HG03457 (cell line): ENCODE data around the gene MANEA.
A peak's percentile ranks its signal among the peaks of the same experiment; 100 is the strongest.
"Not testable (repeated sequence)": the region's sequence is repeated elsewhere in the genome, so short reads cannot be mapped to it uniquely, and the experiment has no call there.

Source experiments
- ATAC-seq: cut with Tn5 transposase; IDR thresholded peaks from one replicate; pipeline ENCODE4 v1.9.1; 2021; ENCODE audit warnings: moderate number of reproducible peaks; ENCODE audit not compliant: unreplicated experiment

Gene MANEA, protein sequence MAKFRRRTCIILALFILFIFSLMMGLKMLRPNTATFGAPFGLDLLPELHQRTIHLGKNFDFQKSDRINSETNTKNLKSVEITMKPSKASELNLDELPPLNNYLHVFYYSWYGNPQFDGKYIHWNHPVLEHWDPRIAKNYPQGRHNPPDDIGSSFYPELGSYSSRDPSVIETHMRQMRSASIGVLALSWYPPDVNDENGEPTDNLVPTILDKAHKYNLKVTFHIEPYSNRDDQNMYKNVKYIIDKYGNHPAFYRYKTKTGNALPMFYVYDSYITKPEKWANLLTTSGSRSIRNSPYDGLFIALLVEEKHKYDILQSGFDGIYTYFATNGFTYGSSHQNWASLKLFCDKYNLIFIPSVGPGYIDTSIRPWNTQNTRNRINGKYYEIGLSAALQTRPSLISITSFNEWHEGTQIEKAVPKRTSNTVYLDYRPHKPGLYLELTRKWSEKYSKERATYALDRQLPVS

DNA sequence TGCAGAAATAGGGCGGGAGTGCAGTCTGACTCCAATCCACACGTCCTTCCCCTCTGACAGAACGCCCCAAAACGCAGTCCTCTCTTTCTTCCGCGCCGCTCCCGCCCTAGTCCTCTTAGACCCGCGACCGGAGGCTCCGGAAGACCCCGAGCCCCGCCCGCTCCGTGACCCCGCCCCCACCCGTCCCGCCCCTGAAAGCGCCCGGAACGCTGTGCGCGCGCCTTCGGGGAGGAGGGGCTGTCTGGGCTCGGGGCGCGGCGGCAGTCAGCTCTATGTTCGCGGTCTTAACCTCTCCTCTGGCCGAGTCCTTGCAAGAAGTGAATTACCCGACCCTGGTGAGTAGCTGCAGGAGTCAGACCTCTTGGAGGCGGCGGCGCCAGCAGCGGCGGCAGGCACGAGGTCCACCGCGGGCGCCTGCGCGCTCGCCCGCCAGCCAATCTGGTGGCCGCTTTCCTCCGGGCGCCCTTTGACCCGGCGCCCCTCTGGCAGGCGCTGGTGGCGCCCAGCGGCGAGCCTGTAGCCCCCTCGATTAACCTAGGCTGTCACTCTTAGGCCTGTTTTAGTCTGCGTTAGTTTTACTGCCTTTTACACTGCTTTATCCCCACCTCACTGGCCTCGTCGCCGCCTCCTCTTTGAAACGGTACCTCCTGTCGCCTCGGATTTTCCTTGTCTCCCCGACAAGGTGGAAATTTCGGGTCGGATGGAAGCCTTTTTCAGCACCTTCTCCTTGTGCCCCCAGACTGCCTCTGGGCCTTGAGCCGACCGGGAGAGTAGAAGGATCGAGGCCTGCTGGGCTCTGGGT is at the start of gene MANEA:
MANEA (plus strand) TSS at position 232 of the 802 bp plus-strand sequence. CDS start 8,905 bp downstream, outside the sequence.
- ATAC-seq = peak; percentile 77

DNA sequence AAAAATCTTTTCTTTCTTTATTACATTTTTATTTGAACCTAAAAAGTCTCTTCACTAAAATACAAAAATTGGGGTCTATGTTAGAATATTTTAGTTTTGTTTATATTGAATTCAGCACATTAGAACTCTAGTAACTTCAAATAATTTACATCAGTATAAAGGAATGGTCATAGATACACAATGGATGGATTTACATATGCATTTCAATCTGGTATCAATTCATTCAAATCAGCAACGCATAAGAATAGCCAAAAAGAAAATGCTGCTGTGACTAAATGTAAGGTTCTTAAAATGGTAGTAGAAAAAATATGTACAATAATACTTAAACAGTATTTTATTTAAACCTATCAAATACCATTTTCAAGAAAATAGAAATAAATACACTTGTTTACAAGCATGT is 47.6 kb upstream of the MANEA start:
- no peak for ATAC-seq

DNA sequence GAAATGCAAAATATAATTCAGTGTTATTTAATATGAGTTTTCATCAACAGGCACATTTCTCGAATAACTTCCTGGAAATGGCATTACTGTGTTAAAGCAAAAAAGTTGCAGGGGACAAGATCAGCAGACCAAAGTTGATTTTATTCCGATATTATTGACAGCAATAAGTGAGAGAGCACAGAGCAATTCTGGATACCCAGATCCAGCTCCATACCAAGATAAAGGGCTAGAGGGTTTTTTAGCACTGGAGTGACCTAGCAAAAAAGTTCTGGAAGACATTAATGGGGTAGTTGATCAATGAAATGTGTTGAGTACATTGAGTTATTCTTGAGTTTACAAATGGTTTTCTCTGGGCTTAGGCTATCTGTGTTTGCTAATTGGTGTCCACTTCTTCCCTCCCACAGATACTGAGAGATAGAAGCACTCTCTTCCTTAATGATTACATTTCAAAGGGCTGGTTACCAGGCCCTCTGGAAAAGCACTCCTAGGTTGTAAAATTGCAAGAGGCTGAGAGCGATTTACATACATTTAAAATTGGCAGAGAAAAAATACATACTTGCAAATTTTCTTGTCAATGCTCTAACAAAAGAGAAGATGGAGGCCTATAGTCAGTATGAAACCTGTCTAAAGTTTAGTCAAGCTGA is 47.0 kb upstream of the MANEA start:
- ATAC-seq = no peak

DNA sequence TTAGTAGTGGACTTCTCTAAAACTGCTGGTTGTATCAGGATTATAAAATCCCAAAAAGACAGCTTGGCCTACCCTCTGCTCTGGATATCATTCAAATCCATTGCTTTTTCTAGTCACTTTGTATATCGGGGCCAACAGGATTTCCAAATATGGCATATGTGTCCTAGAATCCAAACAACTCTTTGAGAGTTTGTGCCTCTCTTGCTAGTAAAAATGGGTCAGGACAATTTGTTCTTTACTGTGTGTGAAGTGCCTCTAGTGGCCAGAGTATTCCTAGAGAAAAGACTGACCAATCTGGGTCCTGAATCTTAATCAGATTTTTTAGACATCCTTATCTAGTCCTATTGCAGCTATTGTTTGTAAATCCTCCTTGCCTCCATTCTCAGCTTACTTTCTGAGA is 33.5 kb upstream of the MANEA start:
- no peak for ATAC-seq

DNA sequence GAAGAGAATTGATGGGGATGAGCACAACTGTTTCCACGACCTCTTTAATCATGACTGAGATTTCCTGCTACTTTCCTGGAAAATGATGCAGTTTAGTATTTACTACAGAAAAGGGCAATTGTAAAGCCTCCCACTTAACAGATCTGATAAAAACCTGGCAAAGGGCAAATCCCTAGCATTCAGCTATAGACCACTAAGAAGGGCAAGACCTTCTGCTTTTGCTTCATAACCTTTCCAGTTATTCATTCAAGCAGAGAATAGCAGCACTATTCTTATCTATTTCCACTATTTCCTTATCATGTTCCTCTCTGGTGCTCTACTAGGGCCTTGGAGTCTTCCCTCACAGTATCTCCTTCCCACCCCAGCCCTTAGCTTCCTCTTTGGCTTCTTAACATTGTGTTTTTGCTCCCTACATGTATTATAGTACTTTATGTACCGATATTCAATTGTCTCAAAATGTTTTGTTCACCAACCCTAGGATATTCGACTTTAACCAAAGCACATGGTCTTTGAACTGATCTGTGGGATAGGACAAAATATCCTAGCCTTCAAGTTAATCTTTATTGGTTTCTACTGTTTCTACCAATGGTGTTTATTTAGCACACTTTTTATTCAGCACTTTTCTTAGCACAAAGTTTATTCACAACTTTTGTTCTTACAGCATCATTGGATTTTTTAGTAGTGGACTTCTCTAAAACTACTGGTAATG is 32.7 kb upstream of the MANEA start:
- no peak for ATAC-seq

DNA sequence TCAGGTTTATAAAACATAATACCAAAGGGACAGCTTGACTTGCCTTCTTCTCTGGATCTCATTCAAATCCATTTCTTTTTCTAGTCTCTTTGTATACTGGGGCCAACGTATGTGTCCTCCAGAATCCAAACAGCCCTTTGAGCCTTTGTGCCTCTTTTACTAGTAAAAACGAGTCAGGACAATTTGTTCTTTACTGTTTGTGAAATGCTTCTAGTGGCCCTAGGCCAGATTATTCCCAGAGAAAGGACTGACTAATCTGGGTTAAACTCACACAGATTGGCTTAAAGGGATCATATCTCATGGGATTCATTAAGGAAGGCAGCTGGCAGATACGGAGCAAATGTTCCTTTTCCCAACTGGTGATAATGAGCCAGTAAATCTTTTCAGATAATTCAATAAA is 32.1 kb upstream of the MANEA start:
- ATAC-seq = no peak

DNA sequence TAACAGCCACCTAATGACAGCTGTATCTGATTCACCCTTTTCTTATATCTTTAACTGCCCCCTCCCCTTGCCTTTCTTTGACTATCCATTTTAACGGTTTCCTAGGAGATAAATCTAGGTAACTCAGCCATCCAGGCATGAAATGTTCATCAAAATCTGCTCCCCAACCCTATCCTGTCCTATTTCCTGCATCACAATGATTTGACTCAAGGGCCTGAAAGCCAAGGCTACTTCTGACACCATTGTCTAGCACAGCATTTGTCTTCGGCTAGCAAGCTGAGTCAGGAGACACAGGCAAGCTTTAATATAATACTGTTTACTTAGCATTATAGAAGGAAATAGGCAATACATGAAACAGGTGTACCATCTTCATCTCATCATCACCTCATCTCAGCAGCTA is 31.6 kb upstream of the MANEA start:
- ATAC-seq = no peak

DNA sequence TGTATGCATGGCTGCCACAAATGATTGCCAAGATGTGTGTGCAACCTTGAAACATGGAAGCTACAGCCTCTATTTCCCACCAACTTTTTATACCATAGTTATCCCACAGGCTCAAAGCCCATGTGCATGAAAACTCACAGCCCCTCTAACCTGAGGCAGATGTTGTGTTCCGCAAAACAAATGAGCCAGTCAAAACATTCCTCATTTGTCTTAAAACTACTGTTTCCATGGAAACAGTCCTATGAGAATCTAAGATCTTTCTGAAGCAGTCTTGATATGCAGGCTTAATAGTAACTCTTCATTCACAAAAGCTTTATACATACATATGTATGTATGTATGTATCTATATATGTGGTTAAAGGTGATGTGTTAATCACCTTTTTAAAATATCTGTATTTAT is 31.2 kb upstream of the MANEA start:
- no peak for ATAC-seq

DNA sequence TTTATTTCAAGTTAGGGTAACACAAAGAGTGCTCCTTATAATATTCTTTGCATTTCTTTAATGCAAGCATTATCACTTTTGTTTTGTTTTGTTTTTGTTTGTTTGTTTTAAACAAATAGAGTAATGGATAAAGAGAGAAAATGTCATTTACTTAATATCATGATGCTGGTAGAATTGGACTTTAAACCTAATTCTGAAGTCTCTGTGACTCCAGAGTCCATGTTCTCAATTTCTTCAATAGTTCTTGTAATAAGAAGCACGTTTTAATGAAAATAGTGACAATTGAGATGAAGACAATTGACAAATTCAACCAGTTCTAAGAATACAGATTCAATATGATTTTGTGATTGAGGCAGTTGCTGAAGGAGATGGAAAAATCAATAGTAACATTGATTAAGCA is 30.3 kb upstream of the MANEA start:
- ATAC-seq = no peak

DNA sequence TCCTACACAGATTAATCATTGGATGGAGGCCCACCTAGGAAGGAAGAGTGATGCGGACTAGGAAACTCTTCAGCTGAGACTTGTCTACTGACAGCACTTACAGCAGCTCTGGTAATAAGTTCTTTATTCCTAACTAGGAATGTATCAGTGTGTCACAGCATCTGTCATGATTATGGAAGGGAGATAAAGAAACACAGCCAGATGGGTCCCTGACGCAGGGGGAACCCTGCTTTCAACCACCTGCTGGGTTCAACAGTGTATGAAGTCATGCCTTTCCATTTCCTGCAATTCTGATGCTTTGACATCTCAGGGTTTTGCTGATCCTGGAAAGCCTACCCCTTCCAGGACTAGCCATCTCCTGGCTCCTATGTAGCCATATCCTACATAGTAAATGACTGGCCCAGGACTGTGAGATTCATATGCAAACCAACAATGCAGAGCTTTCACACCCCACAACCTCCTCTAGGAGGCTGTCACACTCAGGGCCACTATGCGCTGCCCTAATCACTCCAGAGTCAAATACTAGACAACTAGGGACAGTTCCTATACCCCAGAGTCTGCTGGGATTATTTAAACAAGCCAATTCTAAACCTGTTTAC is 29.0 kb upstream of the MANEA start:
- ATAC-seq = no peak

DNA sequence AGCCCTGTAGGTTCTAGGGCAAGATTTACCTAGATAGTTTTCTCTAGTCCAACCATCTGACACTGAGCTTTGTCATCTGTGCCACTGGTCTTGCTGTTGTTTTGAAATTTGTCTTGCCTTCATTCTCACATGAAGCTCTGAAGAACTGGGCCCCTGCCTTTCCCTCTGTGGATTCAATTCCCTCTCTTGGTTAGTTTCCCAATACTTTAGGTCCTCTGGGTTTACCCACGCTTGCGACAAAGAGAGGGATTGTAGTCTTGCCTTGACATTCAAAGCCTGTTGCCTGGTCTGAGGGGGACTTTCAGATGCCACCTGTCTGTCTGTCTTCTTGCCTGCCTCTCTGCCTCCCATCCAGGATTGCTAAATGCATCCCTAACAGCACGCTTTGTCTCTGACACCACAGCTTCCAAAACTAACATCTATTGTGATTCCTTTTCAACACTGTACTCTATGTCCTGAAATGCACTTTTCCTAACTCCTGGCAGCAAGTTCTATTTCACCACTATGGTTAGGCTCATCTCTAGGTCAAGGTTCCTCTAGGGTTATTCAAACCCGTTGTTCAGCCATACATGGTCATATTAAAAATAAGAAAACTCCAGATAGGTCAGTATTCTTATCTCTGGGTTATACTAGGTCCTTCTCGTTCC is 25.5 kb upstream of the MANEA start:
- ATAC-seq = no peak

DNA sequence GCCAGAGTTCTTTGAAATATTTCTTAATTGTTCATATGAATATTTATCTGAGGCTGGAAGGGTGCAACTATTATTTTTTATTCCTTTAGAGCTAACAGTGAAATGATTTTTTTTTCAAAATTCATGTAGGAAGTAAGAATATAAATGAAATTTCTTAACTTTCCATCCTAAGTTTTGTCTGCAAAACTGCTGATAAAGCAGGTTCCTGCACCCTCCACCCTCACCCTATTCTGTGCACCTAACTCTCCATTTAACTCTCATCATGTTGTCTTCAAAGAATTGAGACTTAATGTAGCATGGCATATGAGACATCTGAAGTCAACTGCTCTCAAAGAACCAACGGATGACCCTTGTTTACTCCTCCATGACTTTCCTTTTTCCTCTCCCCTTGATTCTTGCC is 23.5 kb upstream of the MANEA start:
- ATAC-seq = no peak

DNA sequence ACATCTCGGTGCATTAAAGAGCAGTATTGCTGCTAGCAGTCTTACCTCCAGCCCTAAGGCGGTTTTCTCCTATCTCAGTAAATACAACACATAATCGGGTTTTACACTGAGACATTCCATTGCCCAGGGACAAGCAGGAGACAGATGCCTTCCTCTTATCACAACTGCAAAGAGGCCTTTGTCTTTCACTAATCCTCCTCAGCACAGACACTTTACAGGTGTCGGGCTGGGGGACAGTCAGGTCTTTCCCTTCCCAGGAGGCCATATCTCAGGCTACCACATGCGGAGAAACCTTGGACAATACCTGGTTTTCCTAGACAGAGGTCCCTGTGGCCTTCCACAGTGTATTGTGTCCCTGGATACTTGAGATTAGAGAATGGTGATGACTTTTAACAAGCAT is 16.4 kb upstream of the MANEA start:
- not testable (repeated sequence) for ATAC-seq

DNA sequence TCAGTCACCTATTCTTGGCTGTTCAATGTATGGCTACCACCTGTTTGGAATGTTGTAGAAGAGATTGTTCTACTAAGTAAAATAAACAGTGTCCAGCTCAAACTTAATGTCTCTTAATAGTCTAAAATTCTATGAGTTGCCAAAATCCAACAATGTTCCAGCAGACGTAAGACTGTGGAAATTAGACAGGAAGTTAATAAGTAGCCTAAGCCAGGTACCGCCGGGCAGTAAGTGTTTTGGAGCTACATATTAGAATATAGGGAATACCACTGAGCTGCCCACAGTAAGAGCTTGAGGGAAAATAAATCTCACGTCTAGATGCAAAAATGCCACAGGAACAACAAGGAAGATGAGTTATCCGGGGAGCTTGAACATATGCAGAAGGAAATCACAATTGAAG is 7.8 kb upstream of the MANEA start:
- no peak for ATAC-seq

DNA sequence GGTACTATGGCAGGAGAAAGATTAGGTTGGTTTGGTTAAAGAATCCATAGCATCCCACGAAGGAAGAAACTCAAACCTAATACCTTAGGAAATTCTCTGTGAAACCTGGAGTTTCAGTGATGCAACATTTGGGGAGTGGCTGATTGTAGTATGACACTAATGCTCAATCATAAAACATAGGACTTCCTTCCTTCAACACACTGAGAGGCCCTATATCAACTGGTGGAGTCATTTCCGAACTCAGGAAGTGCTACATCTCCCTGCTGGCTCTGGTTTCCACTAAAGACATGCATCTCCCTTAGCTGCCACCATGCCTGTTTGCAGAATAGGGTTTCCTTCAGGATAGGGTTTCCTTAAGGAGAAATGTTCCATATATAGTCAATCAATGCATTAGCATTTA is 5.2 kb upstream of the MANEA start:
- ATAC-seq = no peak

DNA sequence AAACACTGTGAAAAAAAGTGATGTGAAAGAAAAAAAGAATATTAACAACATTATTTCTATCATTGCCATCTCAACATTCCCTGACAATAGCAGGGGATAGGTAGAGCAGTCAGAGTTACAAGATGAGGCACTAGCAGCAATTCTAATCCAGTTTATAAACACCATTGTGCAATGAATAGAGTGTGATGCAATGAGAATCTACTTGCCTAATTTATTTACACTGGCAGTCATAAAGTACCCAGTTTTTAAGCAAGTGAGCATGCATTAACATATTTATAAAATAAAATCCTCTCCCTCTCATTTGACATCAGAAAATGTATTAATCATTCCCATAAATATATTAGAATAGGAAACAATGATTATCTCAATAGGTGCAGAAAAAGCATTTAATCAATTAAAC is 2.5 kb upstream of the MANEA start:
- no peak for ATAC-seq

DNA sequence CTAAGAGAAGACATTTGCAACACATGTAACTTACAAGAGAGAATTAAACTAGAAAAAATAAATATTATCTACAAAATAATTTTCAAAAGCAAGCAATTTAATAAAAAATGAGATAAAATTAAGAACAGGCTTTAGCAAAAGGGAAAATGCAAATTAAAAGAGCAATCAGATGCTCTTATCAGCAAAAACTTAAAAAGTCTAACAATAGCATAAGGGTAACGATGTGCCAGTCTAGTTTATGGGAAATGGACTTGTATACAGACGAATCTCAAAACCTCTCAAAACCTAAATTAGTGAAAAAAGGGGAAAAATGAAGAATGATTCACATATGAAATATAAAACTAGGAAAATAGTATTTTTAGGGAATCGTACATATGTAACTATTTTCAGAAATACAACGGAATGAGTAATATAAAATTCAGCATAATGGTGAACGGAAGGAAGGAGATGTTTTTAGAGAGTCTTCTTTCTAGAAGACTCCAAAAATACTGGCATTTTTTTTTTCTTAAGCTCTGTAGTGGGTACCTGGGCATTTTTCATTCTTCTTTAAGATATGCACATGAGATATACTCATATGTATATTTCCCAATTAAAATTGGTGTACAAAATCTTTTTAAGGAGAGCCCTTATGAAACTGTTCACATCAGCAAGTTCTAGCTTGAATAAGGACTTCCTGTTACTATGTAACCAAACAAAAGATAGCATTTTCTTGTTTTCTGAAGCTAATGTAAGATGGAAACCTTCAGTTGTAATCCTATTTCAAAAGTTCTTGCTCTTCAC is 927 bp upstream of the MANEA start:
- no peak for ATAC-seq

DNA sequence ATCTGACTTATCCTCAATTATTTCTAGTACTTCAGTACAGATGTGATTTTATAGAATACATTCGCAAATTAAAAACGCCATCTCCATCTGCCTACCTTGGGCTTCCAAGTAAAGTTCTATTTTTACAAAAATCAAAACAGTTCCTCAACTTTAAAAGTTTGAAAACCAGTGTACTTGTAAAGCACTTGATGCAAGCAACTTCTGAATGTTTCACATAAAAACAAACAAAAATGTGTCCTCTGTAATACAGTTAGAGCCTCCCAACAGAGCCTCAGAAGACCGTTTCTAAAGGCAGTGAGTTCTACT is 384 bp upstream of the MANEA start:
- no peak for ATAC-seq

DNA sequence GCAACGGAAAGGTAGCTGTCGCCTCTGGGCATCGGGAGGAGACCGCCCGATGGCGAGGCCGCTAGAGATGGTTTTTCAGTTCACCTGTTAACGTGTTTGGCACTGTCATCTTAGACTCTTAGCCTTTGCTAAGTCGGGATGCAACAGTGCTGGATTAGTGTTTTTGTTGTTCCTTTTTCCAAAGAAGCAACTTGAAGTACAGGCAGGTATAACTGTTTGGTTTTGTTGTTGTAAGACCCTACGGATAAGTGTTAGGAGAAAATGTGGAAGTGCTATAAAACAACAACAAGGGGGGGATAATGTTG is 723 bp downstream of the MANEA start:
- peak; percentile 12 for ATAC-seq

DNA sequence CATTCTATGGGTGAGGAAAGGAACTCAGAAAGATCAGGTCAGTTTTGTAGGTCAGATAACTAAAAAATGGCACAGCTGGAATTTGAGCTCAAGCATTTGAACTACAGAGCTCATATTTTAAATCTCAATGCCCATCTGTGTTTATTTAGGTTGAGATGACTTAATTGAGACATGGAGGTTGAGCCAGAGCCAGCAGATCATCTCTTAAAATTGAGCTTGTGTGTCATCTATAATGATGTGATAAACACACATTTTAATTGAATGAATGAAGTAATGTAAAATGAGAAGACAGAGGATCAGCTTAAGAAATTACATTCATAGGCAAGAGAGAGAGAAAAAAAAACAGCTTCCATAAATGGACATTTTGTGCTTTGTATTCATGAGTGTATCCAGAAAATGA is 3.7 kb downstream of the MANEA start:
- no peak for ATAC-seq
